ENCODE data around the gene ELP4. TPM values are rescaled to one million over a fixed set of nuclear protein-coding genes. Genes with fewer than 3 reads are reported as not detected.

ELP4 gene
- total RNA-seq, 1 experiment from 2014 or later: 21.4 TPM

DNA sequence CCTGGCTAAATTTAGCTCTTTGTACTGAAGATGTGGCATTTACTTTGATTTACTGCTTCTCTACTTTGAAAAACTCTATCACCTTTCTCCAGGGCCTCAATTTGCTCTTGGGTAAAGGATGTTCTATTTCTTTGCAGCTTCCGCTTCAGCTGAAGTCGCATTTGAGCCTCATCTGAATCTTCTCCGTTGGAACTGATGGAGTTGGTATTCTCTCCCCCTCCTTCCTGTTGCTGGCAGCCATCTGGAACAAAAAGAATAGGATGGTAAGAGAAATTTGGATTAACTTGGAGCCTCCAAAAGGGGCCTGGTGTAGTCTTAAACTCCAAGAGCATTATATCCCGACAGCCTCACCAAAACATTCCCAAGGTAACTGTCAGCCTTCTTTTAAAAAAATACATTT lies 285.0 kb downstream of the ELP4 start:
- no peaks in the 10 kb centered on the region for H3K9me3 ChIP-seq (ENCODE audit: control insufficient read depth in 1 of 2, insufficient read depth in 1 of 2, low read depth in 1 of 2, low read length in 2 of 2)
- intact Hi-C loops (cut with micrococcal nuclease): no loop called here
- no peaks in the 10 kb centered on the region for H3K36me3 ChIP-seq (ENCODE audit: control insufficient read depth in 1 of 2, insufficient read depth in 2 of 2, low read length in 2 of 2)
- H3K4me2 ChIP-seq (ENCODE audit: low read length): no peak overlapping the region
- H3K4me1 ChIP-seq (ENCODE audit: control insufficient read depth in 1 of 2, insufficient read depth in 2 of 2, low read length in 2 of 2): no peaks in the 10 kb centered on the region
- no peak overlapping the region for H2AFZ ChIP-seq (ENCODE audit: low read depth, low read length, poor library complexity, severe bottlenecking)
- BruUV-seq (replicated peaks): no TSS peak
- H4K20me1 ChIP-seq (ENCODE audit: insufficient read depth): no peaks in the 10 kb centered on the region
- no peak overlapping the region for H3K9ac ChIP-seq (ENCODE audit: low read length)
- DNase-seq (ENCODE audit: low read depth, low spot score): no peak
- no peaks in the 10 kb centered on the region for H3K79me2 ChIP-seq (ENCODE audit: insufficient read depth, low read length)
- H3K9me2 ChIP-seq (ENCODE audit: insufficient read depth): no peaks in the 10 kb centered on the region
- ChIA-PET CTCF (no interaction called here), POLR2A (no interaction called here), RAD21 (ENCODE audit: low non-redundant PET in 1 of 2, low total read pairs in 2 of 2, uncharacterized antibody in 2 of 2, unreplicated experiment in 2 of 2) (no interaction called here)
- ATAC-seq: no peak
- H3K27ac ChIP-seq (ENCODE audit: low read depth, low read length): no peak overlapping the region
- H3K27me3 ChIP-seq (ENCODE audit: insufficient read depth, low read length): no peaks in the 10 kb centered on the region
- TF ChIP-seq, protein P1, sequence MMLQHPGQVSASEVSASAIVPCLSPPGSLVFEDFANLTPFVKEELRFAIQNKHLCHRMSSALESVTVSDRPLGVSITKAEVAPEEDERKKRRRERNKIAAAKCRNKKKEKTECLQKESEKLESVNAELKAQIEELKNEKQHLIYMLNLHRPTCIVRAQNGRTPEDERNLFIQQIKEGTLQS (IDR thresholded peaks at IDR 0.05): no peak
- TF ChIP-seq ZNF274 (IDR thresholded peaks at IDR 0.05; ENCODE audit: low read depth, low read length): no peak
- TF ChIP-seq ZFX (IDR thresholded peaks at IDR 0.05): no peak
- no peak for TF ChIP-seq POLR2AphosphoS5 (IDR thresholded peaks at IDR 0.05; ENCODE audit: low read depth, low read length)
- TF ChIP-seq CEBPB (IDR thresholded peaks at IDR 0.05; ENCODE audit: low read depth): no peak
- no peak for TF ChIP-seq YY1 (IDR thresholded peaks at IDR 0.05; ENCODE audit: extremely low read depth, insufficient replicate concordance, low read depth, low read length)
- no peak for TF ChIP-seq EZH2 (IDR thresholded peaks at IDR 0.05)
- TF ChIP-seq ELF1 (IDR thresholded peaks at IDR 0.05; ENCODE audit: borderline replicate concordance, low read depth): no peak
- no peak for TF ChIP-seq JUND (IDR thresholded peaks at IDR 0.05)
- no peak for TF ChIP-seq SIN3A (IDR thresholded peaks at IDR 0.05; ENCODE audit: low read depth)
- H3K4me3 ChIP-seq (replicated peaks in 1 of 2; ENCODE audit: low read depth in 1 of 2, low read length in 2 of 2): no peak overlapping the region

DNA sequence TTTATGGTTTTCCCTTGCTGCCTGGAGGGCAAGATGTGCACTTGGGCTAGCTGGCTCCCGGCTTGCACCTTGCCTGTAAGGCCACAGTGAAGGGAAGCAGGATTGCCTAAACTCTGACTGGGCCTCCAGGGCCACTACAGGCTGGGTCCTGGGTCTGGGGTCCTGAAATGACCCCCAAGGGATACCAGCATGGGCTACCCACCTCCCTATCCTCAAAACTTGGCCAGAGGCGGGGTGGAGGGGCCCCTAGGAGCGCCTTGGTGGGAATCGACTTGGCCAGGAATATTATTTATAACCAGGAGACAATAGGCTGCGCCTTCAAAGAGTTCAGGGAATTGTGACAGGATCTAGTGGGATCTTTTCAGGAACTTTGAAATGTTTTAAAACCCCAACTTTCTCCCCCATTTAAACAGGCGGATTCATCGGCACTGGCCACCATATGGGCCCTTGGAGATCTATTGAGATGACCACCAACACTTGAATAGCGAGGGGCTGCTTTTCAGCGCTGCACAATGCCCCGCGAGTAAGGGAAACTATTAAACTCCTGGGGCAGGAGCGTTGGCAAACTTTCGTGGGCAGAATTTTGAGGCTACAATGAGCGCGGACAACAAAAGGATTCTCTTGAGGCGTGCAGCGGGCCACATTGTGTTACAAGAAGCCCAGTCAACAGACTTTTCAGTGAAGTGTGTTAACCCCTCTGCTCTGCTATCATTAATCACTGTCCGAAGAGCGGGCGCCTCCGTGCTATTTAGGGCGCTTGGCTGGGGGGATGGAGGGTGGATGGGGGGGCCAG lies 286.3 kb downstream of the ELP4 start:
- TF ChIP-seq EGR1 (IDR thresholded peaks at IDR 0.05; ENCODE audit: low read depth) (no peak), CBX3 (IDR thresholded peaks at IDR 0.05; ENCODE audit: low read depth) (no peak), RAD21 (IDR thresholded peaks at IDR 0.05; ENCODE audit: low read depth) (no peak), SP1 (IDR thresholded peaks at IDR 0.05; ENCODE audit: low read depth) (no peak), ELF1 (IDR thresholded peaks at IDR 0.05; ENCODE audit: borderline replicate concordance, low read depth) (no peak), JUND (IDR thresholded peaks at IDR 0.05) (no peak), POLR2AphosphoS5 (IDR thresholded peaks at IDR 0.05; ENCODE audit: low read depth, low read length) (no peak)
- TF ChIP-seq, protein P2, sequence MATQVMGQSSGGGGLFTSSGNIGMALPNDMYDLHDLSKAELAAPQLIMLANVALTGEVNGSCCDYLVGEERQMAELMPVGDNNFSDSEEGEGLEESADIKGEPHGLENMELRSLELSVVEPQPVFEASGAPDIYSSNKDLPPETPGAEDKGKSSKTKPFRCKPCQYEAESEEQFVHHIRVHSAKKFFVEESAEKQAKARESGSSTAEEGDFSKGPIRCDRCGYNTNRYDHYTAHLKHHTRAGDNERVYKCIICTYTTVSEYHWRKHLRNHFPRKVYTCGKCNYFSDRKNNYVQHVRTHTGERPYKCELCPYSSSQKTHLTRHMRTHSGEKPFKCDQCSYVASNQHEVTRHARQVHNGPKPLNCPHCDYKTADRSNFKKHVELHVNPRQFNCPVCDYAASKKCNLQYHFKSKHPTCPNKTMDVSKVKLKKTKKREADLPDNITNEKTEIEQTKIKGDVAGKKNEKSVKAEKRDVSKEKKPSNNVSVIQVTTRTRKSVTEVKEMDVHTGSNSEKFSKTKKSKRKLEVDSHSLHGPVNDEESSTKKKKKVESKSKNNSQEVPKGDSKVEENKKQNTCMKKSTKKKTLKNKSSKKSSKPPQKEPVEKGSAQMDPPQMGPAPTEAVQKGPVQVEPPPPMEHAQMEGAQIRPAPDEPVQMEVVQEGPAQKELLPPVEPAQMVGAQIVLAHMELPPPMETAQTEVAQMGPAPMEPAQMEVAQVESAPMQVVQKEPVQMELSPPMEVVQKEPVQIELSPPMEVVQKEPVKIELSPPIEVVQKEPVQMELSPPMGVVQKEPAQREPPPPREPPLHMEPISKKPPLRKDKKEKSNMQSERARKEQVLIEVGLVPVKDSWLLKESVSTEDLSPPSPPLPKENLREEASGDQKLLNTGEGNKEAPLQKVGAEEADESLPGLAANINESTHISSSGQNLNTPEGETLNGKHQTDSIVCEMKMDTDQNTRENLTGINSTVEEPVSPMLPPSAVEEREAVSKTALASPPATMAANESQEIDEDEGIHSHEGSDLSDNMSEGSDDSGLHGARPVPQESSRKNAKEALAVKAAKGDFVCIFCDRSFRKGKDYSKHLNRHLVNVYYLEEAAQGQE (IDR thresholded peaks at IDR 0.05; ENCODE audit: low read depth): no peak

More for the DNA sequence above, 286.3 kb downstream of the ELP4 start:
- Histone ChIP-seq H3K4me1 (ENCODE audit: control insufficient read depth in 1 of 2, insufficient read depth in 2 of 2, low read length in 2 of 2) (no peaks in the 10 kb centered on the region), H3K4me2 (ENCODE audit: low read length) (no peak overlapping the region), H3K4me3 (replicated peaks in 1 of 2; ENCODE audit: low read depth in 1 of 2, low read length in 2 of 2) (no peak overlapping the region), H4K20me1 (ENCODE audit: insufficient read depth) (no peaks in the 10 kb centered on the region), H3K9ac (ENCODE audit: low read length) (no peak overlapping the region), H2AFZ (ENCODE audit: low read depth, low read length, poor library complexity, severe bottlenecking) (no peak overlapping the region), H3K27ac (ENCODE audit: low read depth, low read length) (no peak overlapping the region), H3K9me3 (ENCODE audit: control insufficient read depth in 1 of 2, insufficient read depth in 1 of 2, low read depth in 1 of 2, low read length in 2 of 2) (no peaks in the 10 kb centered on the region), H3K79me2 (ENCODE audit: insufficient read depth, low read length) (no peaks in the 10 kb centered on the region), H3K27me3 (ENCODE audit: insufficient read depth, low read length) (no peaks in the 10 kb centered on the region), H3K36me3 (ENCODE audit: control insufficient read depth in 1 of 2, insufficient read depth in 2 of 2, low read length in 2 of 2) (no peaks in the 10 kb centered on the region; a peak in 1 of 4 replicates), H3K9me2 (ENCODE audit: insufficient read depth) (no peaks in the 10 kb centered on the region)
- intact Hi-C loops (cut with micrococcal nuclease): no loop called here
- RAD21 ChIA-PET (ENCODE audit: low non-redundant PET in 1 of 2, low total read pairs in 2 of 2, uncharacterized antibody in 2 of 2, unreplicated experiment in 2 of 2): no interaction called here
- POLR2A ChIA-PET: no interaction called here
- CTCF ChIA-PET: no interaction called here
- BruUV-seq (replicated peaks): no TSS peak
- no peak for DNase-seq (ENCODE audit: low read depth, low spot score)
- ATAC-seq: no peak

Measured in HCT116 (cell line).